Astrocyte (in vitro differentiated cells and primary cell): ENCODE measurements around the gene LGALS8. TPM values are rescaled to one million over a fixed set of nuclear protein-coding genes. Genes with fewer than 3 reads are reported as not detected.
A peak's percentile ranks its signal among the peaks of the same experiment; 100 is the strongest.

Source experiments
- DNase-seq: peaks from one replicate; pipeline ENCODE4 v3.0.0-alpha.2; 2010; ENCODE audit warnings: low read depth
- FAIRE-seq: peaks from 2 replicates; lab custom pipeline; 2011; peaks lifted over from hg19 to GRCh38; lab: Jason Lieb, UNC
- H2AFZ ChIP-seq: 2 replicates; pipeline ENCODE4 v1.6.0; 2012; ENCODE audit warnings: low read depth, low read length, inconsistent platforms
- H3K27ac ChIP-seq: 2 replicates; pipeline ENCODE4 v1.5.1; 2011; ENCODE audit warnings: low read depth, low read length, inconsistent platforms
- H3K27me3 ChIP-seq: 2 replicates; pipeline ENCODE4 v1.6.0; 2011; ENCODE audit warnings: low read length, inconsistent platforms; ENCODE audit not compliant: insufficient read depth
- H3K36me3 ChIP-seq: 2 replicates; pipeline ENCODE4 v1.5.1; 2011; ENCODE audit warnings: low read length, inconsistent platforms; ENCODE audit not compliant: insufficient read depth
- H3K4me1 ChIP-seq: 2 replicates; pipeline ENCODE4 v1.5.1; 2011; ENCODE audit warnings: low read length, inconsistent platforms; ENCODE audit not compliant: insufficient read depth
- H3K4me2 ChIP-seq: 2 replicates; pipeline ENCODE4 v1.6.0; 2012; ENCODE audit warnings: low read length, inconsistent platforms
- H3K4me3 ChIP-seq: 2 replicates; pipeline ENCODE4 v1.5.1; 2011; ENCODE audit warnings: low read depth, mild to moderate bottlenecking, low read length, inconsistent platforms; ENCODE audit not compliant: insufficient read depth
- H3K79me2 ChIP-seq: 2 replicates; pipeline ENCODE4 v1.6.0; 2012; ENCODE audit warnings: mild to moderate bottlenecking, low read length, inconsistent platforms; ENCODE audit not compliant: insufficient read depth
- H3K9ac ChIP-seq: 2 replicates; pipeline ENCODE4 v1.6.0; 2012; ENCODE audit warnings: mild to moderate bottlenecking, low read length, inconsistent platforms
- H3K9me3 ChIP-seq: 2 replicates; pipeline ENCODE4 v1.5.1; 2012; ENCODE audit warnings: low read depth, mild to moderate bottlenecking, low read length, inconsistent platforms; ENCODE audit not compliant: insufficient read depth
- H4K20me1 ChIP-seq: 2 replicates; pipeline ENCODE4 v1.6.0; 2012; ENCODE audit warnings: low read length, inconsistent platforms; ENCODE audit not compliant: insufficient read depth
- H3K27ac Mint-ChIP-seq: one replicate; pipeline ENCODE4 v1.8.0; 2021; ENCODE audit warnings: mild to moderate bottlenecking, mixed read lengths; ENCODE audit not compliant: unreplicated experiment
- H3K27me3 Mint-ChIP-seq: one replicate; pipeline ENCODE4 v1.8.0; 2021; ENCODE audit warnings: low read depth, mixed read lengths; ENCODE audit not compliant: unreplicated experiment
- H3K36me3 Mint-ChIP-seq: one replicate; pipeline ENCODE4 v1.8.0; 2021; ENCODE audit warnings: low read depth, mixed read lengths; ENCODE audit not compliant: unreplicated experiment
- H3K4me1 Mint-ChIP-seq: one replicate; pipeline ENCODE4 v1.8.0; 2021; ENCODE audit warnings: low read depth, mixed read lengths; ENCODE audit not compliant: unreplicated experiment
- H3K4me3 Mint-ChIP-seq: one replicate; pipeline ENCODE4 v1.8.0; 2021; ENCODE audit warnings: mild to moderate bottlenecking, moderate library complexity, mixed read lengths; ENCODE audit not compliant: unreplicated experiment
- H3K9me3 Mint-ChIP-seq: one replicate; pipeline ENCODE4 v1.8.0; 2021; ENCODE audit warnings: mild to moderate bottlenecking, mixed read lengths; ENCODE audit not compliant: unreplicated experiment
- EZH2 ChIP-seq: IDR thresholded peaks from 2 replicates; pipeline ENCODE4 v1.6.1; 2012; ENCODE audit warnings: mild to moderate bottlenecking, low read length, inconsistent platforms; ENCODE audit not compliant: insufficient read depth
- total RNA-seq: library from RNA; stranded (reverse); gene quantifications from 2 replicates; pipeline ENCODE4 v1.2.1, GENCODE V29; 2021
- TF ChIP-seq, protein P1 (sequence below): IDR thresholded peaks from 2 replicates; pipeline ENCODE4 v1.5.1; 2011; ENCODE audit warnings: low read depth, mild to moderate bottlenecking, inconsistent platforms, low read length, moderate library complexity; ENCODE audit not compliant: insufficient read depth

LGALS8 gene
- total RNA-seq, 1 donor from 2014 or later: 27.9 TPM

DNA sequence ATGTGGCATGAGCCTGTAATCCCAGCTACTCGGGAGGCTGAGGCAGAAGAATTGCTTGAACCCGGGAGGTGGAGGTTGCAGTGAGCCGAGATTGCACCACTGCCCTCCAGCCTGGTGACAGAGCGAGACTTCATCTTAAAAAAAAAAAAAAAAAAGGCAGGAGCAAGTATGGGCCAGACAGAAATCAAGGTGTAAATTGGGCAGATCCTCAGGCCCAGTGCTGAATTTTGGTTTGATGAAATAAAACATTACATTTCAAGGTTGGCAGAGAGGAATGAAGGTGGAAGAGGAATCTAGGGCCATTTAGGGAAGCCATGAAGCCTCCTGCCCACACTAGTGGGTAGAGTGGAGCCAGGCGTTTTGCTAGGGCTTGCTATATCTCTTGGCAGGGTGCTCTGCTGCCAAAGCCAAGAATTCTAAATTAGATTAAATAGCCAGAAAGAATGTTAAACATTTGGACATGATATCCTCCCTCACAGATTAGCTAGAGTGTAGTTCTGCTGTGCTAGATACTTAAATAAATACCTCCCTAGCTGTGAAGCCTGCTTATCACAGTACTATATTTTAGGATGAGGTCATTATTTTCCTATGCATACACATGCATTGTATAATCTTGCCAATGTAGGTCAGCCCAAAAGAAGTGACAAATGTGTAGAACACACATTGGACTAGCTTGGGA, 16.6 kb upstream of the LGALS8 start:
- H3K4me1 Mint-ChIP-seq: peaks cover 19% of the 10 kb centered on the region
- H3K9me3 Mint-ChIP-seq: no peaks in the 10 kb centered on the region
- H3K79me2 ChIP-seq: no peaks in the 10 kb centered on the region
- no peaks in the 10 kb centered on the region for H3K27me3 Mint-ChIP-seq
- H3K4me3 ChIP-seq: no peak overlapping the region
- no peak overlapping the region for H3K27ac ChIP-seq
- H3K4me3 Mint-ChIP-seq: no peak overlapping the region
- H3K36me3 Mint-ChIP-seq: no peaks in the 10 kb centered on the region
- no peak overlapping the region for H3K9ac ChIP-seq
- H3K27ac Mint-ChIP-seq: no peak overlapping the region
- H3K4me2 ChIP-seq: no peak overlapping the region
- peaks cover 3% of the 10 kb centered on the region for H3K27me3 ChIP-seq
- no peaks in the 10 kb centered on the region for H3K36me3 ChIP-seq
- FAIRE-seq (no peak), DNase-seq (peak; percentile 71)
- no peak for TF ChIP-seq EZH2
- no peak overlapping the region for H2AFZ ChIP-seq
- H3K4me1 ChIP-seq: peaks cover 13% of the 10 kb centered on the region
- H4K20me1 ChIP-seq: no peaks in the 10 kb centered on the region
- no peaks in the 10 kb centered on the region for H3K9me3 ChIP-seq

DNA sequence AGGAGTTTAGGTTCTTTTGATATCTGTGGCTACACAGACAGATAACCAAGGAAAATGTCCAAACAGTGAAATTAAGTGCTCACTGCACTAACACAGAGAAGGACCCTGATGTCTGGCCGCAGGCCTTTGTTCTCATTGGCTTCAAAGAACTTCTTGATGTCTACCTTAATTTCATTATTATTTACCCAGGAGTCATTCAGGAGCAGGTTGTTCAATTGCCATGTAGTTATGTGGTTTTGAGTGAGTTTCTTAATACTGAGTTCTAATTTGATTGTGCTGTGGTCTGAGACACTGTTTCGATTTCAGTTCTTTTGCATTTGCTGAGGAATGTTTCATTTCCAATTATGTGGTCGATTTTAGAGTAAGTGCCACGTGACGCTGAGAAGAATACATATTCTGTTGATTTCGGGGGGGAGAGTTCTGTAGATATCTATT, 15.2 kb upstream of the LGALS8 start:
- no peak overlapping the region for H3K4me2 ChIP-seq
- DNase-seq: no peak
- H3K4me1 ChIP-seq: peaks cover 7% of the 10 kb centered on the region
- Mint-ChIP-seq H3K36me3 (no peaks in the 10 kb centered on the region), H3K27ac (no peak overlapping the region), H3K27me3 (no peaks in the 10 kb centered on the region), H3K4me1 (peaks cover 6% of the 10 kb centered on the region), H3K9me3 (no peaks in the 10 kb centered on the region), H3K4me3 (no peak overlapping the region)
- no peaks in the 10 kb centered on the region for H3K79me2 ChIP-seq
- H4K20me1 ChIP-seq: no peaks in the 10 kb centered on the region
- peaks cover 3% of the 10 kb centered on the region for H3K27me3 ChIP-seq
- no peak overlapping the region for H3K4me3 ChIP-seq
- no peak overlapping the region for H3K27ac ChIP-seq
- H2AFZ ChIP-seq: no peak overlapping the region
- H3K9me3 ChIP-seq: no peaks in the 10 kb centered on the region
- no peak overlapping the region for H3K9ac ChIP-seq
- FAIRE-seq: no peak
- TF ChIP-seq, protein P1, sequence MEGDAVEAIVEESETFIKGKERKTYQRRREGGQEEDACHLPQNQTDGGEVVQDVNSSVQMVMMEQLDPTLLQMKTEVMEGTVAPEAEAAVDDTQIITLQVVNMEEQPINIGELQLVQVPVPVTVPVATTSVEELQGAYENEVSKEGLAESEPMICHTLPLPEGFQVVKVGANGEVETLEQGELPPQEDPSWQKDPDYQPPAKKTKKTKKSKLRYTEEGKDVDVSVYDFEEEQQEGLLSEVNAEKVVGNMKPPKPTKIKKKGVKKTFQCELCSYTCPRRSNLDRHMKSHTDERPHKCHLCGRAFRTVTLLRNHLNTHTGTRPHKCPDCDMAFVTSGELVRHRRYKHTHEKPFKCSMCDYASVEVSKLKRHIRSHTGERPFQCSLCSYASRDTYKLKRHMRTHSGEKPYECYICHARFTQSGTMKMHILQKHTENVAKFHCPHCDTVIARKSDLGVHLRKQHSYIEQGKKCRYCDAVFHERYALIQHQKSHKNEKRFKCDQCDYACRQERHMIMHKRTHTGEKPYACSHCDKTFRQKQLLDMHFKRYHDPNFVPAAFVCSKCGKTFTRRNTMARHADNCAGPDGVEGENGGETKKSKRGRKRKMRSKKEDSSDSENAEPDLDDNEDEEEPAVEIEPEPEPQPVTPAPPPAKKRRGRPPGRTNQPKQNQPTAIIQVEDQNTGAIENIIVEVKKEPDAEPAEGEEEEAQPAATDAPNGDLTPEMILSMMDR: no peak
- TF ChIP-seq EZH2: no peak
- no peaks in the 10 kb centered on the region for H3K36me3 ChIP-seq

DNA sequence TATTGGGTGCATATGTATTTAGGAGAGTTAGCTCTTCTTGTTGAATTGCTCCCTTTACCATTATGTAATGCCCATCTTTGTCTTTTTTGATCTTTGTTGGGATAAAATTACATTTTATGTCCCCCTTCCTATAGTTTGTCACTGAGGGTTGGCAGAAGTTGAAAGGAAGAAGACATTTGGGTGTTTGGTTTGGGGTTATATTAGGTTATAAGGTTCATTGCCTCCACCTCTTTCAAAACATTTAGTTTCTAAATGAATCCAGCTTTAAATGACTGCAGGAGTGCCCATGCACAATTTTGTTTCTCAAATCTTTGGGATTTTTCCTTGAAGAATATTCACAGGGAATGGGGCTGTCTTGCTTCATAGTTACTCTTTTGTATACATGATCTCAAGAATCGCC, 14.6 kb upstream of the LGALS8 start:
- FAIRE-seq (no peak), DNase-seq (no peak)
- Mint-ChIP-seq H3K27me3 (no peaks in the 10 kb centered on the region), H3K9me3 (no peaks in the 10 kb centered on the region), H3K36me3 (no peaks in the 10 kb centered on the region), H3K27ac (no peak overlapping the region), H3K4me1 (peaks cover 6% of the 10 kb centered on the region), H3K4me3 (no peak overlapping the region)
- H3K9ac ChIP-seq: no peak overlapping the region
- H3K27me3 ChIP-seq: peaks cover 3% of the 10 kb centered on the region
- H3K9me3 ChIP-seq: no peaks in the 10 kb centered on the region
- H2AFZ ChIP-seq: no peak overlapping the region
- H4K20me1 ChIP-seq: no peaks in the 10 kb centered on the region
- H3K4me1 ChIP-seq: peaks cover 7% of the 10 kb centered on the region
- H3K27ac ChIP-seq: no peak overlapping the region
- H3K4me3 ChIP-seq: no peak overlapping the region
- no peaks in the 10 kb centered on the region for H3K79me2 ChIP-seq
- H3K4me2 ChIP-seq: no peak overlapping the region
- H3K36me3 ChIP-seq: no peaks in the 10 kb centered on the region
- TF ChIP-seq, protein P1: no peak
- TF ChIP-seq EZH2: no peak
